ENCODE data around the gene KLHL8. TPM values are rescaled to one million over a fixed set of nuclear protein-coding genes. Genes with fewer than 3 reads are reported as not detected.

Gene KLHL8
- 16.5 and 17.1 TPM in 2 replicates for total RNA-seq

GRCh38 chr4:87220094-87220822 is at the start of gene KLHL8:
TSS of gene KLHL8 (minus strand) at chr4:87220618. CDS start at chr4:87195539, 25,079 bp downstream.
- peaks cover 2% of the 10 kb centered on the region for H3K36me3 Mint-ChIP-seq (ENCODE audit: low read depth)
- peak; percentile 97 for DNase-seq
- intact Hi-C loops (cut with micrococcal nuclease), result loop anchor here (1.0 to 10.0 kb wide), 4 partner anchors 15 to 1065 kb away; partner anchors contain the start of gene PPM1K
- H3K9me3 Mint-ChIP-seq, result no peaks in the 10 kb centered on the region
- peak within 1 kb of the TSS; percentile 95 for H3K27ac Mint-ChIP-seq
- H3K27me3 Mint-ChIP-seq, result peaks cover 9% of the 10 kb centered on the region
- peaks cover 10% of the 10 kb centered on the region for H3K4me1 Mint-ChIP-seq
- peak within 1 kb of the TSS; percentile 89 for H3K4me3 Mint-ChIP-seq

DNA sequence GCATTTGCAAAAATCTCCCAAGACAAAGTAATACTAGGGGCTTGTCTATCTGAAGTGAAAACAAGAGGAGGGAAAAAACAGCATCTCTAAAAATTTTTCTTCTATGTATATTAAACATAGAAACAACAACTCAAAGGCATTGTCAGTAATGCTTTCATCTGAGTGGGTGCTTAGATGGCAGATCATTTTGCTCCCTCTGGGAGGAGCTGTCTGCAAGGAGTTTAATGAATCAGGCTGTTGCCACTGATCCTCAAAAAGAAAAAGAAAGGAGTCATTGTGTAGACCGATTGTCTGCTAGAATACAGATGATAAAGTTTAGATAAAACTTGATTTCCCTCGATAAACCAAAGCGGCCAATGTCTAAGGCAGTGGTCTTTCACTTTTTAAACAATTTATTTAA is 49.7 kb upstream of the KLHL8 start:
- Mint-ChIP-seq H3K27me3 (peaks cover 20% of the 10 kb centered on the region), H3K4me1 (no peaks in the 10 kb centered on the region), H3K4me3 (no peak overlapping the region), H3K9me3 (no peaks in the 10 kb centered on the region), H3K36me3 (ENCODE audit: low read depth) (no peaks in the 10 kb centered on the region), H3K27ac (no peak overlapping the region)
- no peak for DNase-seq
- intact Hi-C loops (cut with micrococcal nuclease), result loop anchor here (10.0 kb wide), 1 partner anchor 195 kb away; no protein-coding TSS in a partner anchor

- Mint-ChIP-seq H3K4me3 (no peak overlapping the region), H3K9me3 (no peaks in the 10 kb centered on the region), H3K27me3 (peaks cover 17% of the 10 kb centered on the region), H3K36me3 (ENCODE audit: low read depth) (no peaks in the 10 kb centered on the region), H3K27ac (no peak overlapping the region), H3K4me1 (no peaks in the 10 kb centered on the region)
- DNase-seq, result no peak
- intact Hi-C loops (cut with micrococcal nuclease), result no loop called here
Observed at GRCh38 chr4:87268411-87268810, 48.0 kb upstream of the KLHL8 start.

GRCh38 chr4:87266986-87267385 is 46.6 kb upstream of the KLHL8 start:
- DNase-seq, result no peak
- intact Hi-C loops (cut with micrococcal nuclease), result no loop called here
- no peak overlapping the region for H3K4me3 Mint-ChIP-seq
- H3K4me1 Mint-ChIP-seq, result no peaks in the 10 kb centered on the region
- H3K36me3 Mint-ChIP-seq (ENCODE audit: low read depth), result no peaks in the 10 kb centered on the region
- H3K9me3 Mint-ChIP-seq, result no peaks in the 10 kb centered on the region
- peaks cover 17% of the 10 kb centered on the region for H3K27me3 Mint-ChIP-seq
- no peak overlapping the region for H3K27ac Mint-ChIP-seq

GRCh38 chr4:87262886-87263285 is 42.5 kb upstream of the KLHL8 start:
- no peaks in the 10 kb centered on the region for H3K36me3 Mint-ChIP-seq (ENCODE audit: low read depth)
- DNase-seq, result no peak
- H3K9me3 Mint-ChIP-seq, result no peaks in the 10 kb centered on the region
- H3K4me3 Mint-ChIP-seq, result no peak overlapping the region
- H3K4me1 Mint-ChIP-seq, result no peaks in the 10 kb centered on the region
- no peak overlapping the region for H3K27ac Mint-ChIP-seq
- H3K27me3 Mint-ChIP-seq, result peaks cover 12% of the 10 kb centered on the region
- intact Hi-C loops (cut with micrococcal nuclease), result no loop called here

- Mint-ChIP-seq H3K36me3 (ENCODE audit: low read depth) (no peaks in the 10 kb centered on the region), H3K4me3 (no peak overlapping the region), H3K9me3 (no peaks in the 10 kb centered on the region), H3K27me3 (peaks cover 3% of the 10 kb centered on the region), H3K27ac (no peak overlapping the region), H3K4me1 (no peaks in the 10 kb centered on the region)
- intact Hi-C loops (cut with micrococcal nuclease), result no loop called here
- DNase-seq, result no peak
Observed at GRCh38 chr4:87260477-87260876, 40.1 kb upstream of the KLHL8 start.

GRCh38 chr4:87258677-87259076 is 38.3 kb upstream of the KLHL8 start:
- DNase-seq, result no peak
- Mint-ChIP-seq H3K27me3 (peaks cover 3% of the 10 kb centered on the region), H3K9me3 (no peaks in the 10 kb centered on the region), H3K4me1 (no peaks in the 10 kb centered on the region), H3K36me3 (ENCODE audit: low read depth) (no peaks in the 10 kb centered on the region), H3K27ac (no peak overlapping the region), H3K4me3 (no peak overlapping the region)
- intact Hi-C loops (cut with micrococcal nuclease), result no loop called here

GRCh38 chr4:87257523-87257922 is 37.1 kb upstream of the KLHL8 start:
- no peaks in the 10 kb centered on the region for H3K36me3 Mint-ChIP-seq (ENCODE audit: low read depth)
- peaks cover 3% of the 10 kb centered on the region for H3K27me3 Mint-ChIP-seq
- no peaks in the 10 kb centered on the region for H3K9me3 Mint-ChIP-seq
- no peaks in the 10 kb centered on the region for H3K4me1 Mint-ChIP-seq
- no peak for DNase-seq
- H3K27ac Mint-ChIP-seq, result no peak overlapping the region
- intact Hi-C loops (cut with micrococcal nuclease), result no loop called here
- H3K4me3 Mint-ChIP-seq, result no peak overlapping the region

DNA sequence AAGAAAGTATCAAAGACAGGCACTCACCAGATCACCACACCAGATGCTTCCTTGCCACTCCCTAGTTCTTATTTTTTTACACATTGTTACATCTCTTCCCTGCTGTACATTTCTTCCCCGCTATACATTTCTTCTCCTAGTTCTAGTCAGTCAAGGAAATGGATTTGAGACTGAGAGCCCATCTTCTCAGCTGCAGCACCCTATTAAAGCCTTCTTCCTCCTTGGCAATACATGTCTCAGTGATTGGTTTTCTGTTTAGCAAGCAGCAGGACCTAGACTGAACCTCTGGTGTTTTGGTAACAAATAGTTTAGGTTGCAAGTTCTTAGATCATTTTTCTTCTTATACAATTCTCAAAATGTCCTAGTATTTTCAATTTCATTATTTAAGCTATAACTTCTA is 35.3 kb upstream of the KLHL8 start:
- no peaks in the 10 kb centered on the region for H3K4me1 Mint-ChIP-seq
- no peaks in the 10 kb centered on the region for H3K36me3 Mint-ChIP-seq (ENCODE audit: low read depth)
- intact Hi-C loops (cut with micrococcal nuclease), result no loop called here
- DNase-seq, result no peak
- no peaks in the 10 kb centered on the region for H3K9me3 Mint-ChIP-seq
- no peak overlapping the region for H3K4me3 Mint-ChIP-seq
- H3K27ac Mint-ChIP-seq, result no peak overlapping the region
- H3K27me3 Mint-ChIP-seq, result peaks cover 3% of the 10 kb centered on the region

GRCh38 chr4:87251106-87251505 is 30.7 kb upstream of the KLHL8 start:
- no peaks in the 10 kb centered on the region for H3K27me3 Mint-ChIP-seq

GRCh38 chr4:87250294-87250693 is 29.9 kb upstream of the KLHL8 start:
- Mint-ChIP-seq H3K9me3 (peaks cover 5% of the 10 kb centered on the region), H3K36me3 (ENCODE audit: low read depth) (no peaks in the 10 kb centered on the region), H3K4me3 (no peak overlapping the region), H3K27me3 (no peaks in the 10 kb centered on the region), H3K4me1 (no peaks in the 10 kb centered on the region), H3K27ac (no peak overlapping the region)
- intact Hi-C loops (cut with micrococcal nuclease), result no loop called here
- DNase-seq, result no peak

More at GRCh38 chr4:87251106-87251505, 30.7 kb upstream of the KLHL8 start:
- Mint-ChIP-seq H3K4me3 (no peak overlapping the region), H3K27ac (no peak overlapping the region), H3K9me3 (peaks cover 5% of the 10 kb centered on the region), H3K4me1 (no peaks in the 10 kb centered on the region), H3K36me3 (ENCODE audit: low read depth) (no peaks in the 10 kb centered on the region)
- intact Hi-C loops (cut with micrococcal nuclease), result no loop called here
- DNase-seq, result no peak

DNA sequence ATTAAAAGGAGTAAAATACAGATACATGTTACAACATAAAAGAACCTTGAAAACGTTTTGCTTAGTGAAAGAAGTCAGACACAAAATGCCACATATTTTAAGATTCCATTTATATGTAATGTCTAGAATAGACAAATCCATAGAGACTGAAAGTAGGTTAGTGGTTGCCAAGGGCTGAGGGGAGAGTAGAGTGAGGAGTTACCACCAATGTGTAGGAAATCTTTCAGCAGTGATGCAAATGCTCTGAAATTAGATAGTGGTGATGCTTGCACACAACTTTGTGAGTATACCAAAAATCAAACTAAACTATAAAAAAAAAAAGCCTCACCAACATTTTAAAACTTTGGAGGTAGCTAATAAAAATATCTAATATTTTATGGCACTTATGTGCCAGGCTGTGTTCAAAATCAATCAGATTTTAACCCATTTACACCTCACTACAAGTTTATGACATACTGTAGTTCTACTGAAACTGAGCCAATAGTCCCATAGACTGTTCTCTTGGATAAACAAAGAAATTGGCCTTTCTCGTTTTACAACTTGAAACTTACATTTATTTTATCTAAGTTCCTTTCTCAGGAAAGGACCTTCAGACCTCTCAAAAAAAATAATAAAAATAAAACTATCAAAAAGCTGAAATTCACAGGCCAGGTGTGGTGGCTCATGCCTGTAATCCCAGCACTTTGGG is 29.1 kb upstream of the KLHL8 start:
- Mint-ChIP-seq H3K4me3 (no peak overlapping the region), H3K27me3 (no peaks in the 10 kb centered on the region)

GRCh38 chr4:87243426-87244053 is 23.1 kb upstream of the KLHL8 start:
- no peak overlapping the region for H3K4me3 Mint-ChIP-seq
- peaks cover 26% of the 10 kb centered on the region for H3K9me3 Mint-ChIP-seq
- DNase-seq, result no peak
- no peaks in the 10 kb centered on the region for H3K4me1 Mint-ChIP-seq
- H3K27me3 Mint-ChIP-seq, result peaks cover 23% of the 10 kb centered on the region
- intact Hi-C loops (cut with micrococcal nuclease), result no loop called here
- H3K36me3 Mint-ChIP-seq (ENCODE audit: low read depth), result peaks cover 4% of the 10 kb centered on the region
- H3K27ac Mint-ChIP-seq, result no peak overlapping the region

More for the DNA sequence above, 29.1 kb upstream of the KLHL8 start:
- no peaks in the 10 kb centered on the region for H3K4me1 Mint-ChIP-seq
- peaks cover 9% of the 10 kb centered on the region for H3K9me3 Mint-ChIP-seq
- no peaks in the 10 kb centered on the region for H3K36me3 Mint-ChIP-seq (ENCODE audit: low read depth)
- DNase-seq, result no peak
- no peak overlapping the region for H3K27ac Mint-ChIP-seq
- intact Hi-C loops (cut with micrococcal nuclease), result no loop called here

DNA sequence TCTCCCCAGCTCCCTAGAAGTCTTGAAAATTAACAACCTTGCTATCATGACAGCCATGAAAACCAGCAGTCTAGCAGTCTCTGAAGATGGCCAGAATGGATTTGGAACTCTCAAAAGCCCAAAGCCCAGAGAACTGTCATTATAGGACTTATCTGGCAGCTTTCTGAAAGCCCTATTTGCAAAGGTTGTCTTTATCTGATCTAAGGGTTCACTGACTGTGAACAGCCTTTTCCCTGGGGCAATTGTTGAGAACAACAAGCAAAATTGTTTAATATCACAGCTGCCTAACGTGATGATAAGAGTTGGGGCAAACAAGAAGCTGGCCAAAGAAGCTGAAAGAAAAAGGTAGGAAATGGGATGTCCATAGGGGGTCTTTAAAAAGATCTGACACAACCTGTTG is 20.9 kb upstream of the KLHL8 start:
- H3K27me3 Mint-ChIP-seq, result peaks cover 23% of the 10 kb centered on the region

More for the DNA sequence above, 20.9 kb upstream of the KLHL8 start:
- Mint-ChIP-seq H3K27ac (no peak overlapping the region), H3K36me3 (ENCODE audit: low read depth) (peaks cover 4% of the 10 kb centered on the region), H3K4me1 (no peaks in the 10 kb centered on the region), H3K9me3 (peaks cover 21% of the 10 kb centered on the region), H3K4me3 (no peak overlapping the region)
- intact Hi-C loops (cut with micrococcal nuclease), result no loop called here
- DNase-seq, result no peak
